Measurements from ENCODE around the gene CBLB. TPM values are rescaled to one million over a fixed set of nuclear protein-coding genes. Genes with fewer than 3 reads are reported as not detected.

The CBLB gene
- total RNA-seq, 1 donor from 2014 or later = 30.0 TPM

- Histone ChIP-seq H3K4me3 (ENCODE audit: low read depth, low read length) (no peak overlapping the region), H3K36me3 (ENCODE audit: control insufficient read depth, insufficient read depth, low read length) (no peaks in the 10 kb centered on the region), H3K27me3 (ENCODE audit: control insufficient read depth, insufficient read depth, low read length) (no peaks in the 10 kb centered on the region)
- no peak for TF ChIP-seq CTCF (IDR thresholded peaks at IDR 0.05; ENCODE audit: insufficient read depth, low read length, severe bottlenecking)
- FAIRE-seq (no peak), DNase-seq (ENCODE audit: low read depth) (no peak)
Measured at GRCh38 chr3:105610473-105610872, 258.3 kb downstream of the CBLB start.

GRCh38 chr3:105608623-105609022, 260.2 kb downstream of the CBLB start:
- no peaks in the 10 kb centered on the region for H3K27me3 ChIP-seq (ENCODE audit: control insufficient read depth, insufficient read depth, low read length)
- H3K36me3 ChIP-seq (ENCODE audit: control insufficient read depth, insufficient read depth, low read length) = no peaks in the 10 kb centered on the region
- DNase-seq (ENCODE audit: low read depth) (no peak), FAIRE-seq (no peak)
- TF ChIP-seq CTCF (IDR thresholded peaks at IDR 0.05; ENCODE audit: insufficient read depth, low read length, severe bottlenecking) = no peak
- no peak overlapping the region for H3K4me3 ChIP-seq (ENCODE audit: low read depth, low read length)

- DNase-seq (ENCODE audit: low read depth) (peak; percentile 58), FAIRE-seq (no peak)
- Histone ChIP-seq H3K4me3 (ENCODE audit: low read depth, low read length) (no peak overlapping the region), H3K27me3 (ENCODE audit: control insufficient read depth, insufficient read depth, low read length) (no peaks in the 10 kb centered on the region), H3K36me3 (ENCODE audit: control insufficient read depth, insufficient read depth, low read length) (no peaks in the 10 kb centered on the region)
- TF ChIP-seq CTCF (IDR thresholded peaks at IDR 0.05; ENCODE audit: insufficient read depth, low read length, severe bottlenecking) = no peak
Measured at GRCh38 chr3:105606016-105606415, 262.8 kb downstream of the CBLB start.
